OCI-LY7 (cell line): ENCODE data around the gene SPRTN. TPM values are rescaled to one million over a fixed set of nuclear protein-coding genes. Genes with fewer than 3 reads are reported as not detected.

ENCODE experiments used
- total RNA-seq, 2 experiments: library from RNA; depleted of rRNA in 1 of 2; stranded (reverse); fragments of >200 nt in 1 of 2; shearing (Covaris generic) in 1 of 2; gene quantifications; 2 replicates each; pipeline ENCODE4 v1.2.3, GENCODE V29; 2014 to 2022

Gene SPRTN
- total RNA-seq, 2 experiments from 2014 or later, result 10.9 to 16.4 TPM

Other genes starting within 250 kb of the SPRTN start
- gene TRIM67, start 176.2 kb upstream of the SPRTN start, total RNA-seq (2014; rRNA removed; shearing (Covaris generic)), result 0.03 TPM in 1 of 2 replicates, not detected in the other
- gene TRIM67, start 176.2 kb upstream of the SPRTN start, total RNA-seq (2022), result 0.04 and 0.06 TPM in 2 replicates
- gene GNPAT, start 97.1 kb upstream of the SPRTN start, total RNA-seq (2014; rRNA removed; shearing (Covaris generic)), result 37.9 and 51.7 TPM in 2 replicates
- 54.9 and 58.5 TPM in 2 replicates for gene GNPAT, start 97.1 kb upstream of the SPRTN start, total RNA-seq (2022)
- 14.8 and 17.0 TPM in 2 replicates for gene EXOC8, start 441 bp upstream of the SPRTN start, total RNA-seq (2014; rRNA removed; shearing (Covaris generic))
- gene EXOC8, start 441 bp upstream of the SPRTN start, total RNA-seq (2022), result 17.4 and 18.6 TPM in 2 replicates
- 17.8 and 19.0 TPM in 2 replicates for gene EGLN1, start 84.0 kb downstream of the SPRTN start, total RNA-seq (2014; rRNA removed; shearing (Covaris generic))
- gene EGLN1, start 84.0 kb downstream of the SPRTN start, total RNA-seq (2022), result 27.0 and 36.6 TPM in 2 replicates
- 17.4 and 17.8 TPM in 2 replicates for gene TSNAX, start 190.4 kb downstream of the SPRTN start, total RNA-seq (2014; rRNA removed; shearing (Covaris generic))
- gene TSNAX, start 190.4 kb downstream of the SPRTN start, total RNA-seq (2022), result 31.3 and 33.5 TPM in 2 replicates